ENCODE measurements around the gene ERCC6. TPM values are rescaled to one million over a fixed set of nuclear protein-coding genes. Genes with fewer than 3 reads are reported as not detected.
A peak's percentile ranks its signal among the peaks of the same experiment; 100 is the strongest.

Gene ERCC6
- total RNA-seq, 4 donors from 2014 or later = 27.9 to 50.2 (median 32.5) TPM

GRCh38 chr10:49518566-49518965 lies 20.4 kb downstream of the ERCC6 start:
- Histone ChIP-seq H3K9me3 (no peaks in the 10 kb centered on the region), H3K4me3 (replicated peaks in 1 of 3) (no peak overlapping the region), H3K27me3 (no peaks in the 10 kb centered on the region), H3K27ac (no peak overlapping the region), H3K4me1 (peaks cover 7 to 19% of the 10 kb centered on the region in 2 donors), H3K36me3 (peaks cover 6 to 14% of the 10 kb centered on the region in 2 donors)
- no peak for DNase-seq
- TF ChIP-seq CTCF (IDR thresholded peaks at IDR 0.05) (no peak), POLR2A (IDR thresholded peaks at IDR 0.05) (no peak)
- 86 to 87% methylated on average over 2 of the region's 2 CpGs for WGBS, 2 donors
- intact Hi-C loops (cut with DNase I) = loop anchor here (10.0 kb wide), 1 partner anchor 534 kb away; no protein-coding TSS in a partner anchor

- H3K4me1 ChIP-seq = peaks cover 11 to 21% of the 10 kb centered on the region in 2 donors
- no peaks in the 10 kb centered on the region for H3K27me3 ChIP-seq
- intact Hi-C loops (cut with DNase I) = loop anchor here (10.0 kb wide), 1 partner anchor 532 kb away; no protein-coding TSS in a partner anchor
- 94% methylated on average over 16 of the region's 16 CpGs for WGBS, 2 donors
- no peak for DNase-seq
- H3K9me3 ChIP-seq = no peaks in the 10 kb centered on the region
- H3K4me3 ChIP-seq (replicated peaks in 1 of 3) = no peak overlapping the region
- no peak overlapping the region for H3K27ac ChIP-seq
- H3K36me3 ChIP-seq = peaks cover 6 to 7% of the 10 kb centered on the region in 2 donors
- TF ChIP-seq CTCF (IDR thresholded peaks at IDR 0.05) = no peak
- no peak for TF ChIP-seq POLR2A (IDR thresholded peaks at IDR 0.05)
Measured at GRCh38 chr10:49516216-49516970, 22.5 kb downstream of the ERCC6 start.

GRCh38 chr10:49512121-49512809 lies 26.7 kb downstream of the ERCC6 start:
- H3K36me3 ChIP-seq = peaks cover 6 to 7% of the 10 kb centered on the region in 2 donors
- no peak overlapping the region for H3K27ac ChIP-seq
- no peaks in the 10 kb centered on the region for H3K9me3 ChIP-seq
- 72% methylated on average over 4 of the region's 4 CpGs for WGBS, 2 donors
- no peak for DNase-seq
- H3K4me3 ChIP-seq (replicated peaks in 1 of 3) = no peak overlapping the region
- intact Hi-C loops (cut with DNase I) = loop anchor here (10.0 kb wide), 1 partner anchor 527 kb away; no protein-coding TSS in a partner anchor
- TF ChIP-seq CTCF (IDR thresholded peaks at IDR 0.05) (peak in 4 of 6 experiments; percentile 12 to 53 (median 44)), POLR2A (IDR thresholded peaks at IDR 0.05) (no peak)
- no peaks in the 10 kb centered on the region for H3K27me3 ChIP-seq
- peaks cover 4 to 15% of the 10 kb centered on the region in 2 donors for H3K4me1 ChIP-seq

GRCh38 chr10:49509771-49510303 lies 29.1 kb downstream of the ERCC6 start:
- 94 to 95% methylated on average over 4 of the region's 4 CpGs for WGBS, 2 donors
- peaks cover 4 to 15% of the 10 kb centered on the region in 2 donors for H3K4me1 ChIP-seq
- H3K36me3 ChIP-seq = no peaks in the 10 kb centered on the region
- H3K9me3 ChIP-seq = no peaks in the 10 kb centered on the region
- no peaks in the 10 kb centered on the region for H3K27me3 ChIP-seq
- no peak overlapping the region for H3K4me3 ChIP-seq (replicated peaks in 1 of 3)
- no peak overlapping the region for H3K27ac ChIP-seq
- DNase-seq = no peak
- no peak for TF ChIP-seq CTCF (IDR thresholded peaks at IDR 0.05)
- TF ChIP-seq POLR2A (IDR thresholded peaks at IDR 0.05) = no peak
- intact Hi-C loops (cut with DNase I) = loop anchor here (5.0 to 10.0 kb wide), 2 partner anchors 103 to 525 kb away; no protein-coding TSS in a partner anchor
